ENCODE measurements around the gene MORF4L2. TPM values are rescaled to one million over a fixed set of nuclear protein-coding genes. Genes with fewer than 3 reads are reported as not detected.

MORF4L2 gene
- total RNA-seq, 1 donor from 2014 or later, result 545 TPM

DNA sequence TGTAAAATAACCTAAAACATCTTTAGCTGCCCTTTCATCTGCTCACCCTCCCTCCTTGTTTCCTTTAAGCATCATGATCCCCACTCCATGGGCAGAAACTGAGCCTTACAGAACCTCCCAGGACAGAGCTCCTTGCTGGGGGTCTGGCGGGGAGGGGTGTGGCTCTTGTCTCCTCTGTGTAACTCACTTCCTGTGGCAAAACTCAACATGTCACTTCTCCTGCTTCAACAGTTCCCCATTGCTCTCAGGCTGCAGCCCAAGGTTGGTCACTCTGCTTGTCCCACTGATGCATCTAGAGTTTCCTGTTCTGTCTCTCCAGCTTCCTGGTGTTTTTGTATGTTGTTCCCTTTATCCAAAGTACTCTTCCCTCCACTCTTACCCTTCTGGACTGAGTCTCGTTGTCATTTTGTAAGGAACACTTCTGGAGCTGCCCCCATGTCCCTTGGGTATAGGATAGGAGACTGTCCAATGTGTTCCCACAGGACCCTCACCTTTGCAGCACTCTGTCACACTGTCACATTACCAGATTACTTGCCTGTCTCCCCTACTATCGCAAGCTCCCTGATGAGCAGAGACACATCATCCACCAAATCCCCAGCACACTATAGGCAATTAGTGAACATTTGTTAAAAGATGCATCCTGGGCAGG lies 43.8 kb upstream of the MORF4L2 start:
- Mint-ChIP-seq H3K4me3 (ENCODE audit: unreplicated experiment) (no peak overlapping the region), H3K27me3 (ENCODE audit: low read depth) (no peaks in the 10 kb centered on the region), H3K36me3 (ENCODE audit: low read depth) (no peaks in the 10 kb centered on the region), H3K27ac (ENCODE audit: unreplicated experiment) (peak overlapping the region; percentile 99), H3K9me3 (ENCODE audit: low read depth) (no peaks in the 10 kb centered on the region), H3K4me1 (ENCODE audit: low read depth) (peaks cover 41% of the 10 kb centered on the region)
- no peak for TF ChIP-seq CTCF (IDR thresholded peaks at IDR 0.05)
- no peak for DNase-seq (ENCODE audit: low spot score)

DNA sequence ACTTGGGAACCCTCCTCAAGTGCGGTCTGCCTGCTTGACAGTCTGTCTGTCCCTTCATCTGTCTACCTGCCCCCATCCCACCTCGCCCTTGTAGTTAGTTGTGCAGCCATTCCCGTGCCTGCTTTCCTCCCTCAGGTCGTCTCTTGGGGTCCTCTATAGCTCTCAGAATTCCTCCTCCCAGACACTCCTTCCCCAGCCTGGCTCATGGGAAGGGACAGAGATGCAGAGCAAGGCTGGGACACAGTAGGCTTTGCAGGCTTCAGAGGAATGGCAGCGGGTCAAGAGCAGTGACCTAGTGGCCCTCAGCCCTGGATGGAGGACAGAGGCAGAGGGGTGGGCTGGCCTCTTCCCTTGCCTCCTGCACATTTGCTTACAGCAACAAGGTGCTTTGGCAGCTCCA lies 42.5 kb upstream of the MORF4L2 start:
- Mint-ChIP-seq H3K9me3 (ENCODE audit: low read depth) (no peaks in the 10 kb centered on the region), H3K36me3 (ENCODE audit: low read depth) (no peaks in the 10 kb centered on the region), H3K4me3 (ENCODE audit: unreplicated experiment) (no peak overlapping the region), H3K4me1 (ENCODE audit: low read depth) (peaks cover 37% of the 10 kb centered on the region), H3K27me3 (ENCODE audit: low read depth) (no peaks in the 10 kb centered on the region), H3K27ac (ENCODE audit: unreplicated experiment) (peak overlapping the region; percentile 86)
- no peak for TF ChIP-seq CTCF (IDR thresholded peaks at IDR 0.05)
- DNase-seq (ENCODE audit: low spot score), result no peak

DNA sequence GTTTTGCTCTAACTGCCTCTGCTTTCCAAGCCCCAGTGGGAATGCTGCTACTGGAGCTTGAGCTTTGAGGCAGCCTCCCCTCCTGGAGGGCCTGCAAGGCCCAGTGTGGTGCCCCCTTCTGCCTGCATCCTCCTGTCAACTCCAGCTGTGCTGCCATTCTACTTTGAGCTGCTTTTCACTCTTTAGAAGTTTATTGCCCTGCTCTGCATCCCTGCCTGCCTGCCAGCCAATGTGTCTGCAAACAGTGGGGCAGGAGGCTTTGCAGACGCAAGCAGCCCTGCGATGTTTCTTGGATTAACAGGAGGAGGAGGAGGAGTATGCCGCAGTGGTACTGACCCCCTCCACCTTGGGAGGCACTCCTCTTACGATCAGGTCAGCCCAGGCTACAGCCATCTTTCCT lies 40.6 kb upstream of the MORF4L2 start:
- Mint-ChIP-seq H3K4me1 (ENCODE audit: low read depth) (peaks cover 41% of the 10 kb centered on the region), H3K4me3 (ENCODE audit: unreplicated experiment) (no peak overlapping the region), H3K27ac (ENCODE audit: unreplicated experiment) (no peak overlapping the region), H3K27me3 (ENCODE audit: low read depth) (no peaks in the 10 kb centered on the region), H3K9me3 (ENCODE audit: low read depth) (no peaks in the 10 kb centered on the region), H3K36me3 (ENCODE audit: low read depth) (no peaks in the 10 kb centered on the region)
- no peak for DNase-seq (ENCODE audit: low spot score)
- no peak for TF ChIP-seq CTCF (IDR thresholded peaks at IDR 0.05)

- Mint-ChIP-seq H3K27ac (ENCODE audit: unreplicated experiment) (no peak overlapping the region), H3K4me3 (ENCODE audit: unreplicated experiment) (no peak overlapping the region), H3K36me3 (ENCODE audit: low read depth) (no peaks in the 10 kb centered on the region), H3K4me1 (ENCODE audit: low read depth) (peaks cover 36% of the 10 kb centered on the region), H3K9me3 (ENCODE audit: low read depth) (no peaks in the 10 kb centered on the region), H3K27me3 (ENCODE audit: low read depth) (no peaks in the 10 kb centered on the region)
- TF ChIP-seq CTCF (IDR thresholded peaks at IDR 0.05), result no peak
- DNase-seq (ENCODE audit: low spot score), result no peak
These were observed 40.0 kb upstream of the MORF4L2 start for GRCh38 chrX:103726477-103726876.

DNA sequence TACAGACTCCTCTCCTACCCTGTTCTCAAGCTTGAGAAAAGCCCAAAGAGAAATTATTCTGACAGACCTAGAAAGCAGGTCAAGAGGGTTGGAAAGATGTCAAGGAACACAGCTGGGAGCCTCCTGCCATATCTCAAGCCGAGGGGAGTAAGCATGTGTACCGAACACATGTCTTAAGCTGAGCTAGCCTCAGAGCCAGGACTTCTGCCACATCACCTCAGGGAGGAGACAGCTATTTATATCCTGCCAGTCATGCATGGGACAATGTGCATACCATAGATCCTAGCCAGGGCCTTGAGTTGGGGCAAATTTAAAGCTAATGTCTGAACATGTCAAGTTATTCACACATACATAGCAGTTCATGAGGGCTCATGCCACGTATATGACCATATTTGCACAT lies 36.0 kb upstream of the MORF4L2 start:
- DNase-seq (ENCODE audit: low spot score), result no peak
- Mint-ChIP-seq H3K27me3 (ENCODE audit: low read depth) (no peaks in the 10 kb centered on the region), H3K4me1 (ENCODE audit: low read depth) (peaks cover 15% of the 10 kb centered on the region), H3K4me3 (ENCODE audit: unreplicated experiment) (no peak overlapping the region), H3K9me3 (ENCODE audit: low read depth) (no peaks in the 10 kb centered on the region), H3K27ac (ENCODE audit: unreplicated experiment) (peak overlapping the region; percentile 37), H3K36me3 (ENCODE audit: low read depth) (no peaks in the 10 kb centered on the region)
- no peak for TF ChIP-seq CTCF (IDR thresholded peaks at IDR 0.05)
